NCI-H2029 treated with DMSO at 0.1 percent for 48 hours (cell line): ENCODE data around the gene VPS26C.

Experiments used
- DNase-seq: peaks from one replicate; lab custom pipeline; 2025; lab: John Stamatoyannopoulos, UW

The VPS26C gene

GRCh38 chr21:37202221-37203110, 64.7 kb downstream of the VPS26C start:
- no peak for DNase-seq

- DNase-seq: no peak
Measured at GRCh38 chr21:37200641-37201480, 66.3 kb downstream of the VPS26C start.

- no peak for DNase-seq
Measured at GRCh38 chr21:37199057-37199924, 67.8 kb downstream of the VPS26C start.

- DNase-seq: no peak
Measured at GRCh38 chr21:37197746-37198145, 69.4 kb downstream of the VPS26C start.

GRCh38 chr21:37196847-37197246, 70.3 kb downstream of the VPS26C start:
- no peak for DNase-seq

GRCh38 chr21:37195610-37196009, 71.5 kb downstream of the VPS26C start:
- no peak for DNase-seq

GRCh38 chr21:37195059-37195458, 72.1 kb downstream of the VPS26C start:
- no peak for DNase-seq

GRCh38 chr21:37193676-37194075, 73.5 kb downstream of the VPS26C start:
- DNase-seq: no peak

GRCh38 chr21:37193006-37193405, 74.1 kb downstream of the VPS26C start:
- DNase-seq: no peak

GRCh38 chr21:37192019-37192418, 75.1 kb downstream of the VPS26C start:
- DNase-seq: no peak

GRCh38 chr21:37188825-37189224, 78.3 kb downstream of the VPS26C start:
- no peak for DNase-seq

GRCh38 chr21:37186983-37187382, 80.2 kb downstream of the VPS26C start:
- no peak for DNase-seq

GRCh38 chr21:37184784-37185593, 82.1 kb downstream of the VPS26C start:
- DNase-seq: no peak

GRCh38 chr21:37183749-37184148, 83.4 kb downstream of the VPS26C start:
- no peak for DNase-seq

- DNase-seq: peak; percentile 56
Measured at GRCh38 chr21:37182222-37182621, 84.9 kb downstream of the VPS26C start.

GRCh38 chr21:37181059-37181458, 86.1 kb downstream of the VPS26C start:
- no peak for DNase-seq

- DNase-seq: no peak
Measured at GRCh38 chr21:37176716-37177115, 90.4 kb downstream of the VPS26C start.
